Muscle of back (tissue), 11 donors: ENCODE data around the gene CEPT1. TPM values are rescaled to one million over a fixed set of nuclear protein-coding genes. Genes with fewer than 3 reads are reported as not detected.

Experiments
- DNase-seq, 3 donors: peaks; one replicate each; pipeline versions ENCODE4 v3.0.0 to v3.0.0-alpha.2; 2013
- polyA plus RNA-seq, 10 donors: library from polyadenylated mRNA; unstranded; fragments of 120-200 nt; gene quantifications; one replicate each; pipeline ENCODE4 v1.2.1, GENCODE V29; 2013; ENCODE audit not compliant: insufficient read length in 10 of 10

CEPT1 gene
- polyA plus RNA-seq, 10 donors, result 16.4 to 33.0 (median 23.5) TPM

DNA sequence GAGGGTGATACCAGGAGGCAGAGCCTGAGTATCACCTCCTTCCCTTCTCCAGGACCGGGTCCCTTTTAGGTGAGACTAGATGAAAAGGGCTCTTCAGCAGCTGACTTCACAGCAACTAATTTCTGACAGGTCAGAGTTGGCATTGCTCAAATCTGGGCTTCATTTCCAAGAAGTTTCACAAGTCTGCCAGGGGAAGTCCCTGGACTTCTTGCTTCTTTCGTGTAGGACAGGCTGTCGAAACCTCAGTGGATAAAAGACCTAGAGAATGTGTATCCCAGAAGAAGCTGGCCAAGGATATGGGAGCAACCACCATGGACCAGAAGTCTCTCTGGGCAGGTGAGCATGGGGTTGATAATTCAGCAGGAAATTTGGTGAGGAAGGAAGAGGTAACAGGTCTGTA lies 87.4 kb downstream of the CEPT1 start, which contains the start of gene CHI3L2:
CHI3L2 (plus strand) TSS at position 280 of the 400 bp plus-strand sequence; CDS start at position 297, 17 bp downstream.
- no peak for DNase-seq

DNA sequence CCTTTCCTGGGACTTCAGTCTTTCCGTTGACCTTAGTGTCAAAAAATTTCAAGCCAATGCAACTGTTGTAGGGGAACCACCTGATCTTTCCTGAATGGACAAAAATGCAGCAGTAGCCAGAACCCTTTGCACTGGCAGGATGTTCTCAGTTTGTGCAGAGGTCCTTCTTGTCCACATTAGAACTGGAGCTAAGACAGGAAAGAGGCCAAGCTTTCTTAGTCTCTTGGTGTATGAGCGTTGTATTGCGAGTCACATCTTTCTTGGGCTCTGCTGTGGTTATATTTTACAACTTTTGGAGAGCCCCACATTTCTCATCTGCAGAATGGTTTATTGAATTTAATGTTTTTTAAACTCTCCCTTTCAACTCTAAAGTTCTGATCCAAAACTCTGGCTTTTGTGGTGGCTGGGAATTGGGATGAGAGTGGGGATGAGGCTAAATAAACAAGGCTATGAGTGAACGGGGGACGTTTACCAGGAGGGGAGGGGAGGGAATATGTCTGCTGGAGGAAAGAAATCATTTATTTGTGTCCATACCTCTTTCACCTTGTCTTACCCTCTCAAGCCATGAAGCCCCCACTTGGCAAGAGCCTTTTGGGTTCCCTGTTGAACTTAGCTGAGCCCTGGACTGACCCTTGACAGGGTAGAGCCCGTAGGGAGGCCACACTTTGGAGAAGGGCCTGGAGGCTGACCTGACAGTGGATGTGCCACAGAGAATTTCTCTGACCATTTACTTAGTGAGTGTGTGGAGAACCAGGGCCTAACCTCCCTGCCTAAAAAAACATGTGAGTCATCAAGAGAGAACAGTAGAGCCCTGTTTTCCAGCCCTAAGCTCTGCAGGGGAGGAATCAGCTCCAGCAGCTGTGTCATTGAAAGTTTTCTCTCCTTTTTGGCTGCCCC lies 88.1 kb downstream of the CEPT1 start:
- DNase-seq, result no peak

DNA sequence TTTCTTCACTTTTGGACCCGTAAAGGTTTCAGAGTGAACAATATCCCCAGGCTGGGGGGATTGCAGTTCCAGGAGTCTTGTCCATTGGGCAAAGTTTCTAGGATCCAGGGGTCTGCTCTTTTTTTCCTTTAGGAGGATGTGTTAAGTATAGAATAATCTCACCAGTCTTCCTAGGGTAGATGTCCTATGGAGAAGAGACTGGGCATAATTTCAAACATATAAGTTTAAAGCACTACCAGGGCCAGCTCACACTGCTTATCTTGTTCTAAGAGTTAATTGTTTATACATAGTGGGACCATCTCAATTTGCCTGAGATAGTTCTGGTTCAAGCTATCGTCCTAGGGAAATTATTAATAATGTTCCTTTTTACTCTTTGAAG lies 88.7 kb downstream of the CEPT1 start:
- DNase-seq, result no peak

DNA sequence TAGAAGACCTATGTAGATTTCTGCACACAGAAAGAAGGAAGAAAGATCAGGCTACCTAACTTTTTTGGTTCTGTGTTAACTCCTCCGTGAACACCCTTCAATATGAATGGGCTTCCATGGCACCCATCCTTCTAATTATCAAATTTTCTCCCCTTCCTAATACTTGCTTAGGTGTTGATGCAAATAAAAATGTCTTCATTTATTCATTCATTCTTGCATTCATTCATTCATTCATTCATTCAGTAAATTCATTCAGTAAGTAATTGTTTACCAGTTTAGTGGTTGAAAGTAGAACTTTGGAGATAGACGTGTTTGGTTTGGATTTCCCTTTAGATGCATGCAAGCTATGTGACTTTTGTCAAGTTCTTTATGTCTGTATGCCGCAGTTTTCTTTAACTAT lies 92.1 kb downstream of the CEPT1 start:
- DNase-seq, result no peak

DNA sequence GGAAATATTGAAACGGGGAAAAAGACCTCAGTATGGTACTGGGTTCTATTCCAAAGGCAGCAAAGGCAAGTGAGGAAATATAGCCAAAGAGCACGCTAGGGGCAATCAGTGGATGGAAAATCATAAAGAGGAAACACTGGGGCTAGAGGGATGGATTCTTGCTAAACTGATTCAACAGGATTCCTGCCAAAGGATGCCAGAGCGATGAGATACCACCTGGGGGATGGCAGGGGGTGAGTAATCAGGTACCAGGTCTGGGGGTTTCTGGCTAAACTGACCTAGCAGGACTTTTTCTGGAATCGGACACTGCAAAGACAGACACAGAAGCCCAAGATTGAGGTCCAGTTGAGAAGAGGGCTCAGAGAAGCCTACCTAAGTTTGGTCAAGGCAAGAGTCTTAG lies 94.2 kb downstream of the CEPT1 start:
- DNase-seq, result no peak

Other genes starting within 250 kb of the CEPT1 start
- 1 to 10 TPM; 6.7 to 9.9 (median 7.8) TPM for gene LRIF1, start 176.3 kb upstream of the CEPT1 start, polyA plus RNA-seq
- gene DRAM2, start 130 bp upstream of the CEPT1 start, polyA plus RNA-seq, result 10 to 100 TPM; 36.2 to 48.9 (median 39.4) TPM
- gene DENND2D, start 60.4 kb downstream of the CEPT1 start, polyA plus RNA-seq, result 1 to 10 TPM in 9 of 10 donors, under 1 TPM in 1; 0.98 to 8.7 (median 2.3) TPM
- 1 to 10 TPM in 2 of 10 donors, under 1 TPM in 1, not detected in 7; 0.68 to 1.3 (median 1.2) TPM for gene CHI3L2, start 87.5 kb downstream of the CEPT1 start, polyA plus RNA-seq
- not detected for gene CHIA, start 150.6 kb downstream of the CEPT1 start, polyA plus RNA-seq